ENCODE results near the gene PIERCE2. TPM values are rescaled to one million over a fixed set of nuclear protein-coding genes. Genes with fewer than 3 reads are reported as not detected.

Gene PIERCE2, protein sequence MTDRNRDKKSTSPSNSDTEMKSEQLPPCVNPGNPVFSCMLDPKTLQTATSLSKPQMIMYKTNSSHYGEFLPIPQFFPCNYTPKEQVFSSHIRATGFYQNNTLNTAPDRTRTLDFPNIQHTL
- 1.9 to 5.6 TPM (median 3.7 TPM) in 5 replicates for total RNA-seq (2022; extraction: Qiagen RNA extraction; ENCODE audit: low read depth)

DNA sequence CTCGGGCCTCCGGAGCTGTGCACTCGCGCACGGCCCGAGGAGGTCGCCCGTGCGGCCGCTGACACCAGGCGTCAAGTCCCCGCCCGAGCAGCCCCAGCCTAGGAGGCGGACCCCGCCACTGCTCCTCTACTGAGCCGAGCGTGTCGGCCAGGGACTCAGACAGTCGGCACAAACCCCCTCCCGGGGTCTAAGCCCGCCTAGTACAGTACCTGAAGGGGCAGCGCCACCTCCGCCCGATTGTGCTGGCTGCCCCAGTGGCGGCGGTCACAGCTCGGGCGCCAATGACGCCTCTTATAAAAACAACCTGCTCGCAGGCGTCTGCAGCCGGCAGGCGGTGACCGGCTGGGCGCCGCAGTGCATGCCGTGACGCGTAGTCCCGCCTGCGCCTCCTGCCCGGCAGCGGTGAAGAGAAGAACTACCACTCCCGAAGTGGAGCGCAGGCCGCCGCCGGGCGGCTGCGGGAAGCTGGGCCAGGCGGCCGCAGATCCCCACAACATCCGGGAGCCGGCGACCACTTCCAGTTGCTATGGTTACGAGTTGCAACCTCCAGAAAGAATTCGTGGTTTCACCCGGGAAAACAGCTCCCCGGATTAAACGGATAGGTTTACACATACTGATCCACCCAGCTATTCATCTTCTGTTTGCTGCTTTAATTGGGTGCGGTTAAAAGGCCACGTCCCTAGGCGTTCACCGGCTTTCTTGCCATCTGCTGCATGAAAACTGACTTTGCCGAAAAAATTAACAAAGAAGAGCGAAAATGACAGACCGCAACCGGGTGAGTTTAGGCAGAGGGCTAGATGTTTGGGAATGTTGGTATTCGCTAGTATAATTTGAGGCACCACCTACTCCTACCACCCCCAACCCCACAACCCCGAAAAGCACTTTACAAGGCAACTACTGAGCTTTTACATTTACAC, at the start of gene PIERCE2, which contains the start of gene CCPG1:
Gene PIERCE2, plus strand, starts transcription at position 484 of the 917 bp plus-strand sequence. Its CDS starts 274 bp downstream, at position 758.
Gene CCPG1, minus strand, starts transcription at position 348 of the 917 bp plus-strand sequence. CDS start 18,935 bp downstream, outside the sequence.

Other genes starting within 250 kb of the PIERCE2 start
- 70.2 to 143 TPM (median 90.0 TPM) in 5 replicates for gene RSL24D1, start 211.6 kb upstream of the PIERCE2 start, total RNA-seq (2022; extraction: Qiagen RNA extraction; ENCODE audit: low read depth)
- 8.5 to 16.7 TPM (median 11.4 TPM) in 5 replicates for gene RAB27A, start 118.7 kb upstream of the PIERCE2 start, total RNA-seq (2022; extraction: Qiagen RNA extraction; ENCODE audit: low read depth)
- 14.7 to 34.7 TPM (median 25.2 TPM) in 5 replicates for gene PIGBOS1, start 89.4 kb upstream of the PIERCE2 start, total RNA-seq (2022; extraction: Qiagen RNA extraction; ENCODE audit: low read depth)
- 9.4 to 14.5 TPM (median 13.1 TPM) in 5 replicates for gene PIGB, start 89.3 kb upstream of the PIERCE2 start, total RNA-seq (2022; extraction: Qiagen RNA extraction; ENCODE audit: low read depth)
- 26.7 to 41.0 TPM (median 36.6 TPM) in 5 replicates for gene CCPG1, start 136 bp upstream of the PIERCE2 start, total RNA-seq (2022; extraction: Qiagen RNA extraction; ENCODE audit: low read depth)
- gene DNAAF4, start 99.7 kb downstream of the PIERCE2 start, total RNA-seq (2022; extraction: Qiagen RNA extraction; ENCODE audit: low read depth), result 4.6 to 9.5 TPM (median 6.8 TPM) in 5 replicates
- gene PYGO1, start 179.8 kb downstream of the PIERCE2 start, total RNA-seq (2022; extraction: Qiagen RNA extraction; ENCODE audit: low read depth), result 4.8 to 9.6 TPM (median 7.9 TPM) in 5 replicates

All from A549 treated with ZK216348 at 1 μM for 4 hours (cell line).